AG10803 (cell line): ENCODE measurements around the gene GRK6.

Experiments
- DNase-seq: peaks from one replicate; pipeline ENCODE4 v3.0.0; 2010; ENCODE audit warnings: low read depth
- H3K4me3 ChIP-seq: 2 replicates; pipeline ENCODE4 v1.5.1; 2011; ENCODE audit warnings: mild to moderate bottlenecking, low read length, control low read depth
- CTCF ChIP-seq: conservative IDR thresholded peaks from 2 replicates; pipeline ENCODE4 v1.5.1; 2011; ENCODE audit warnings: mild to moderate bottlenecking, low read length, control low read depth, inconsistent platforms

GRK6 gene

GRCh38 chr5:177476531-177477233 is 50.2 kb downstream of the GRK6 start:
- no peak for TF ChIP-seq CTCF
- DNase-seq = peak; percentile 73
- no peak overlapping the region for H3K4me3 ChIP-seq

- no peak overlapping the region for H3K4me3 ChIP-seq
- no peak for DNase-seq
- TF ChIP-seq CTCF = no peak
These were observed 51.4 kb downstream of the GRK6 start for GRCh38 chr5:177477701-177478477.

GRCh38 chr5:177478711-177479646 is 52.5 kb downstream of the GRK6 start:
- peak; percentile 70 for DNase-seq
- TF ChIP-seq CTCF = no peak
- no peak overlapping the region for H3K4me3 ChIP-seq

- H3K4me3 ChIP-seq = no peak overlapping the region
- DNase-seq = peak; percentile 65
- no peak for TF ChIP-seq CTCF
These were observed 53.3 kb downstream of the GRK6 start for GRCh38 chr5:177479774-177480173.

GRCh38 chr5:177482359-177482795 is 55.9 kb downstream of the GRK6 start:
- DNase-seq = no peak
- TF ChIP-seq CTCF = no peak

GRCh38 chr5:177483042-177483441 is 56.6 kb downstream of the GRK6 start:
- no peak for DNase-seq
- no peak overlapping the region for H3K4me3 ChIP-seq
- TF ChIP-seq CTCF = no peak

More at GRCh38 chr5:177482359-177482795, 55.9 kb downstream of the GRK6 start:
- no peak overlapping the region for H3K4me3 ChIP-seq
